GM11168 (cell line): ENCODE data around the gene BABAM2.
"Not testable (repeated sequence)": the region's sequence is repeated elsewhere in the genome, so short reads cannot be mapped to it uniquely, and the experiment has no call there.

Experiments
- in situ Hi-C: fragments of 300-500 bp; cut with MboI; formaldehyde crosslinking; loops from one replicate; pipeline ENCODE4 v1.12.0; 2022; ENCODE audit warnings: low sequenced_read_pairs; ENCODE audit not compliant: unreplicated experiment

Gene BABAM2

GRCh38 chr2:28333606-28334526, 443.3 kb downstream of the BABAM2 start:
- in situ Hi-C loops: no loop called here

- in situ Hi-C loops: no loop called here
Observed at GRCh38 chr2:28334527-28334894, 444.0 kb downstream of the BABAM2 start.

GRCh38 chr2:28335265-28335664, 444.7 kb downstream of the BABAM2 start:
- in situ Hi-C loops: not testable (repeated sequence)

- in situ Hi-C loops: no loop called here
Observed at GRCh38 chr2:28335666-28336065, 445.1 kb downstream of the BABAM2 start.

DNA sequence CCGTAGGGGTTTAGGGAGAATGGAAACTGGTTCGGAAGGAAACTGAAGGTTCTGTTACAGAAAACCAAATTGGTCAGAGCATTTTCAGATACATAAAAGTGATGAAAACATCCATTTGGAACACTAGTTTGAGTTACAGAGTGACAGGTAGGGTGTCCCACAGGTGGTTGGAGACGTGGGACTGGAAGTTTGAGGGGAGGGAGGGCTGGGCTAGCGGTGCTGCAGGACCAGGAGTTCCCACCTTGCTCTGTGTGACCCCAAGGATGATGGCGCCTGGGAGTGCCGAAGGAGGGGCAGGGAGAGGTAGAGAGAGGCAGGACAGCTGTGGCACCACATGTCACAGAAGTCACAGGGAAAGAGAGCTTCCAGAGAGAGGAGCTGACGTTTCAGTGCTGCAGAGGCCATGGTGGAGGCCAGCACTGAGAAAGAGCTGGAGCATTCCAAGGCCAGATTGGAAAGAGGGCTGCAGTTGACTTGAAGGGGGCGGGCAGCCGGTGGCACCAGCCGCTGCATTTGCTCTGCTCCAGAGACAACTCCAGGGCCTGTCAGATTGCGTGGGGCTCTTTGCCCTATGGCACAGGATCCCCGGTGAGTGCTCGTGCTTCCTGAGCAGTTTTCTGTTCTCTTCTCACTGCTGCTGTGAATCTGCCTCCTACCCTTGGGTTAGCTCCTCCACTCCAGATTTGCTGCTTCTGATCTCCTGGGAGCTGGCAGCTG, 445.9 kb downstream of the BABAM2 start:
- in situ Hi-C loops: no loop called here

GRCh38 chr2:28336982-28337627, 446.6 kb downstream of the BABAM2 start:
- in situ Hi-C loops: no loop called here

DNA sequence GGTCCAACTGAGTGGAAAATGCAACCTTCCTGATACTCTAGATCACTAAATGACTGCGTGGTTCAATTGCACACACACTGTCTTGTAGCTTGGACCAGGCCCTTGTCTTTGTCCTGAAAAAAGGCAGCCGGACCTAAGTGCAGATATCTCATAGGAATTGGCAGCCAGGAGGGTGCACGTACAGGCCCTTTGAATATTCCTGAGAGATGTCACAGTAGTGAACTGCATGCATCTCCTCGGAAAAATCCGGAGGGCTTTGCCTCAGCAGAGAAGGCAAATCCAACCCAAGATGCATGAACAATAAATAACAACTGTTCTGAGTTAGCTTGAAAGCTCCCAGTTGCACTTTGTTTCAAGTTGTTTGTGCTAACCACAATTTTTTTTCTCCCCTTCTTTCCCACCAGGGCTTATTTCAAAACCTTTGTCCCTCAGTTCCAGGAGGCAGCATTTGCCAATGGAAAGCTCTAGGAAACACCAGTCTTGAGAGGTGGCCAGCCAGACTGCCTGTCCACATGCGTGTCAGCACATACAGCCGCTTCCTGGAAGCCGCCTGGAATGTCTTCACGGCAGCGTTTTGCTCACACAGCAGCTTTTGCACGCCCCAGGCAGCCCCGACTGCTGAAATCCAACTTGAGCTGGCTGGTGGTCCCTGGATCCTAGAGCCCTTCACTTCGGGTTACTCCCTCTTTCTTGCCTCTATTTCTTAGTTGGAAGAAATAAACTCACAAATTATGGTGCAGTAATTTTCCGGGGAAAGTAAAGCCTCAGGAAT, 447.7 kb downstream of the BABAM2 start:
- in situ Hi-C loops: no loop called here

DNA sequence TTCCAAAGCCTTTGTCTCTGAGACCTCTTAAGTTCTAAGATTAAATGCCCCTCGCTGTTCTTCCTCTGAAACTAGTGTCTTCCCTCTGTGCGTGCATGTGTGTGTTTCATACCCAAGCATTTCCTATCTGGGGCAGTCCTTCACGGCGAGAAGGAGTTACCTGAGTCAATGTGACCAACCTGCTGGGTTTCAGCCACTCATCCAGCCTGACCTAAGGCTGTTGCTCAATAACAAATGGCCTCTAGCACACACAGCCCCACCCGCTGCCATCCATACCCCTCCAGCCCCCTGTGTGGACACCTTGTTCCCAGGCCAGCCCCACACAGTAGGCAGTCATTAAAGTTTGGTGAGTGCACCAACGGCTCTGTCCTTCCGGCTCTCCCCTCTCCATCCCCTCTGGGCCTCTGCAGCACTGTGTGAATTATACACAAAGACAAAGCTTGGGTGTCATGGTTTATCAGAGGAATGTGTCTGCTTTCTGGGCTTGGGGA, 448.3 kb downstream of the BABAM2 start:
- in situ Hi-C loops: no loop called here

- in situ Hi-C loops: no loop called here
Observed at GRCh38 chr2:28339516-28340175, 449.1 kb downstream of the BABAM2 start.

DNA sequence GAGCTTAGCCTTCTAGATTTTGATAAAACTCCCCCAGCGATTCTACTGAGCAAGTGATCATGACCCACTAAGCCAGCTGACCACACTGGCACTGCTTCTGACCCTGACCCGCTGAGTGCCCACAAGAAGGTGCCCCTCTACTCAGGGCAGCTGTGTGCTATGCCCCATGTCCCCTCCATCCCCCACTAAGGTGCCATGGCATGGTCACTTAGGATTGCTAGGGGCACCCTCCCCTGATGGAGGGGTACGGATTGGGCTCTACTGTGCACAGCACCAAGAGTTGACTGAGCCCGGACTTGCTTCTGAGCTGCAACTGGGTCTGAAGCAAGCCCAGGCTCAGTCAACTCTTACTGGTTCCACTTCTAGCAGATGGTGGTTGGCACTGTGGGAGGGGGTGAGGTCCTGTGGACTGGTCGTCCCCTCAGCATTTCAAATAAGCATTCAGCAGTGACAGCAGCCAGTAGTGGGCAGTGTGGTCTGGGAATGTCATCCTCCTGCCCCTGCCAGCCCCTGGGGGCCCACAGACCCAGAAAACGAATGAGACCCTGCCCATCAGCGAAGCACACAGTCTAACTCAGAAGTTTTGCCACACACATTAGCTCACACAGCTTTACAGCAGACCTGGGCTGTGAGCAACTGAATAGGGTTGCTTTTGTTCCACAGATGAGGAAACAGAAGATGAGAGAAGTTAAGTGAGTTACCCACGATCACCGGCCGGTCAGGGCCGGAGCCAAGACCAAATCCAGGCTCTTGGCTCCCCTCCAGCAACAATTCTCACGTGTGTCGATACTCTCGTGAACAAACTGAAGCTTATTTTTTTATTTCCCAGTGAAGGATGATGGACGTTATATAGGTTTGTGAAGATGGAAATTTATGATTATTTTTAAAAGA, 450.0 kb downstream of the BABAM2 start:
- in situ Hi-C loops: no loop called here

- in situ Hi-C loops: no loop called here
Observed at GRCh38 chr2:28341208-28341891, 450.8 kb downstream of the BABAM2 start.

GRCh38 chr2:28342081-28342967, 451.8 kb downstream of the BABAM2 start:
- in situ Hi-C loops: no loop called here

GRCh38 chr2:28343184-28343942, 452.8 kb downstream of the BABAM2 start:
- in situ Hi-C loops: no loop called here

DNA sequence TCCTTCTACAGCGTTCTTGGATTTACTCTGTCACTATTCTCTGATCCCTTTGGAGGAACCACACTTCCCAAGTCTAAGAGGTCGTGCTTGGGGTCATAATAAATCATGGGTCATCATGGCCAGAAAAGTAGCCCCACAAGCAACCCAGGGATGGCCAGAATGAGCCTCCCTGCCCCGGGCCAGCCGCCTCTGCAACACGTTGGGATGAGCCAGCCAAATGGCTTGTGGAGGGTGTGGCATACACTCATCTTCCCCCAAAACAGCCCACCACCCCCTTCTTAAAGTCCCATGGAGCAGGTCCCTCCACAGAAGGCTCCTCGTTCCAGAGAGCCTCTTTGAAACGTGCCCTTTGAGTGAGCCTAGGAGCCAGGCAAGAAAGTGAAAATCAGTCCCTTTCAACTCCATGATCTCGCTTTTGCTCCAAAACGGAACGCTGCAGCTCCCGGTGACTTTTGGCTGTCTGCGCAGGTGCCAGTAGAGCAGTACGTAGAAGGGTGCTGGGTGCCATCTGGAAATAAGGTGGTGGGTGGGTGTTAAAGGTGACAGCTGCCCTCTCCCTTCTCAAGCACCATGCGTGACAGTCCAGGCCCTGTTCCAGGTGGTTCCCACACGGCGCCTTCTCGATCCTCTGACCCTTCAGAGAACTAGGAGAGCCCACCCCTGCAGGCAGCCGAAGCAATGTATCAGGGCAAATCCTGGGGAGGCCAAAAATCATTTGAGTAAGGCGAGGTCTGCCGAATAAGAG, 453.6 kb downstream of the BABAM2 start:
- in situ Hi-C loops: no loop called here

DNA sequence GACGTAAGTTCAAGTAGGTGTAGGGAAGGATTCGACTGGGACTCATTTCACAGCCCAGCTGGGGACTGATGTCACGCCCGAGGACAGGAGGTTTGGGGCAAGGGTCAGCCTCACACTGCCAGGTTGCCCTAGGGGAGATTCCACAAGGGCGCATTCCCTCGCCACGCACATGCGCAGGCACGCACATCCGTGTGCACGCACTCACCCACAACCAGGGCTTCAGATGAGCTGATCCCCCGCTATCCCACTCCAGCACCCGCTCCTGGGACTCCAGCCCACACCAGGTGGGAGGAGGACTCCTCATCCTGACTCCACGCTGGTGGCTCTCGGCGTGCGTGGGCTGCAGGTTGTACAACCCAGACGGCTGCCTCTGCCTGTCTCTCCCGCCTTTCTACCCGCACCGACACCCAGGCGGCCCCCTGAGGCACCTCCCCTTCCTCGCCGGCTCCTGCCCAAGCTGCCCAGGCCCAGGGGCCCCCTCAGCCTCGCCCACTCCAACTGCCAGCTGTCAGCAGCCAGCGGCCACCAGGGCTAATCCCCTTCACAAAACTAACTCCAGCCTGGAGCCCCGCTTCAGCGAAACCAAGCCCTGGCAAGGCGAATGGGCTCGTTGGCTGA, 454.3 kb downstream of the BABAM2 start:
- in situ Hi-C loops: no loop called here
